Activated naive CD4-positive, alpha-beta T cell treated with Interleukin-2 at 50 U/mL for 16 hours (primary cell): ENCODE measurements around the gene KRTAP4-2.
"Not testable (repeated sequence)": the region's sequence is repeated elsewhere in the genome, so short reads cannot be mapped to it uniquely, and the experiment has no call there.

ENCODE experiments used
- DNase-seq: peaks from one replicate; pipeline ENCODE4 v3.0.0-alpha.2; 2020

KRTAP4-2 gene

GRCh38 chr17:41160190-41160589 lies 17.8 kb downstream of the KRTAP4-2 start:
- DNase-seq, result not testable (repeated sequence)

DNA sequence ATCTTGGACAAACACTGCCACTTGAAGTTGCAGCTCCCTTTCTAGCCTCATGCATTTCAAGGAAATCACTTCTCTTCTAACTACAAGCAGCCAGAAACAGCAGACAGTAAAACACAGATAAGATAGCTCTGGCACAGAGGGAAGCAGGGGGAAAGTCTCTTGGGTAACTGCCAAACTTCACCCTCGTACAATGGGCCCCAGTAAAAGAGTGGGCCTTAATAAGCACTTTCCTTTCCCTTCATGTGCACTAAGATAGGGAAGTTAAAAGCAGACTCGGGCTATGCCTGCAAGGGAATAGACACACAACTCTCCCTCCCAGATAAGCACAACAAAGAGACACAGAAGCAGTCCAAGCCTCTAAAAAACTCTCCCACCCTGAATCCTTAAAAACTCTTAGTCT lies 24.2 kb downstream of the KRTAP4-2 start:
- DNase-seq, result no peak

- no peak for DNase-seq
Observed at GRCh38 chr17:41151525-41151924, 26.5 kb downstream of the KRTAP4-2 start.

DNA sequence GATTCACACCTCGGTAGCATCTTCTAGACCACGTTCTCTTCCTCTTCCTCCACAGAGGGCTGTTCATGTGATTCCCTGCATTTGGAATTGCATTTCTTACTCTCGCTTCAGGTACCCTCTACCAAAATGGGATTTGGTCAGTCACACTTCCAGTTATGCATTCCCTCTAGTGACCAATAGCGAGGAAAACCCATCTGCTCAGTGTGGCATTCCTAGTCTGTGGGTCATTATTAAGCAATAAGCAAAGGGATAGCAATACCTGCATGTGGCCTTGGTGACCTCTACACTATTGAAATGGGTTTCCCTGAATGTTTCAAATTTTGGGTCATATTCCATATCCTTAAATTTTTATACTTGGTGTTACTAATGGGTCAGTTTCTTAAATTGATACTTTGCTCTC lies 28.0 kb downstream of the KRTAP4-2 start:
- no peak for DNase-seq

DNA sequence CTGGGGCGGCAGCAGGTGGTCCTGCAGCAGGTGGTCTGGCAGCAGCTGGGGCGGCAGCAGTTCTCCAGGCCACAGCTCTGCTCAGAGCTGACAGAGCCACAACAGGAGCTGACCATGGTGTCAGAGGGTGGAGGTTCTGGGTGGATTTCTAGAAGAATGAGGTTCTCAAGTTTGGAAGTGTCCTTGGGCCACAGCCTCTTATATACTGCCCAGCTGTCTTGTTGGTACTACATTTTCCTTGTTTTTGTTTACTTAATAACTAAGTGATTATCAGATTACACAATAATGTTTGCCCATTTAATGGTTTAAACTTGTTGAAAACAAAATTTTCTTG lies 28.4 kb downstream of the KRTAP4-2 start, which contains the start of gene KRTAP4-5:
TSS of gene KRTAP4-5 (minus strand) at position 174 of the 334 bp plus-strand sequence. CDS start at position 116, 58 bp downstream.
- DNase-seq, result no peak

- DNase-seq, result not testable (repeated sequence)
Observed at GRCh38 chr17:41148971-41149651, 28.9 kb downstream of the KRTAP4-2 start.

DNA sequence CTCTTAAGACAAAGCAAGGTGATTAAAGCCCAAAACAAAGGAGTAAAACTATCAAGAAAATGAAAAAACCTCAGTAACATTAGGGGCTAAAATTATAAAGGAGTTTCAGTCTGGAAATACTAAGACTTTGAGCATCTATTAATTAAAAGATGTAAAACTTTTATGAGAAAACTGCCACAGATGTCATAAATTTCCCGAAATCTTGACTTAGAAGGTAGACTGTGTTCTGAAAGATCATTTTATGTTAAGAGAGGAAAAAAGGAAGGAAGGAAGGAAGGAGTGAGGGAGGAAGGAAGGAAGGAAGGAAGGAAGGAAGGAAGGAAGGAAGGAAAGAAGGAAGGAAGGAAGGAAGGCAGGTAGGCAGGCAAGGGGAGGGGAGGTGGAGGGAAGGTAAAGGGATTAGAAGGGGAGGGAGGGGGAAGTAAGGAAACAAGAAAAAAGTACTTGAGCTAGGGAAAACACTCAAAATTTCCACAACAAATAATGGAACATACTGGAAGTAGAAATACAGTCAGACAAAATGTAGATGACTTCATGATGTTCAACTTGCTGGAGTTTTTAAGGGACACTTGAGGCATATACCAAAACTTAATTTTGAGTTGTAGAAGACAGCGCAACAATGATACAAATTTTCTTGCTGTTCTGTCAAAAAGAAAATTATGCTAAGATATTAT lies 30.4 kb downstream of the KRTAP4-2 start:
- no peak for DNase-seq

DNA sequence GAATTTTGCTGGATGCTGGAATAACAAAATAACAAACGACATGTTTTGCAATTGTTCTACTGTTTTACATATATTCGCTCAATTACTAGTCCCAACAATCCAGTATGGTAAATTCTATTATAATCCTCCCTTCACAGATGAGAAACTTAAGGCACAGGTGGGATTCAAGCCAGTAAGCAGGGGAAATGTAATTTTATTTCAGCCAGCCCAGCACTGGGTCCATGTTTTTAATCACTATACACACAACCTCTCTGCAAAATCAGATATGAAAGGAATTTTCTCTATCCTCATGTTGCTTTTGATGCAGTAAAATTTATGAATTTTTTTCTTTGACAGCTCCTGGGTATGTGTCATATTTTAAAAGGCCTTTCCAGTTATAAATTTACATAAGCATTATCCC lies 32.8 kb downstream of the KRTAP4-2 start:
- DNase-seq, result no peak

- DNase-seq, result no peak
Observed at GRCh38 chr17:41144846-41145245, 33.2 kb downstream of the KRTAP4-2 start.

DNA sequence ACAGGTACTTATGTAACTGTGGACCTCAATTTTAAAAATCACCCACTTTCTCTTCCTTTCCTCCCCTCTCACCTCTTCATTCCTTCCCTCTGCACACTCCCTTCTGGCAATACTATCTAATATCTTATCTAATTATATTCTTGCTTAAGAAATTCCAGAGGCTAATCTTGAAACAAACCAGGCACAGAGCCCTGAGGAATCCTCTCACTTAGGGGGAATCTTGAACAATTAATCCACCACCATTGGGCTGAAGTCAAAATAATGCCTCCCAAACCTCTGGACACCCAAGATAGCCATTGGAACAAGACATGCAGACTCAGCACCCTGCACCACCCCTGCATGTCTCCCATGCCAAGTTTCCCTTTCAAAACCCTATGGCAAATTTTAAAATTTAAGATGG lies 36.7 kb downstream of the KRTAP4-2 start:
- no peak for DNase-seq

DNA sequence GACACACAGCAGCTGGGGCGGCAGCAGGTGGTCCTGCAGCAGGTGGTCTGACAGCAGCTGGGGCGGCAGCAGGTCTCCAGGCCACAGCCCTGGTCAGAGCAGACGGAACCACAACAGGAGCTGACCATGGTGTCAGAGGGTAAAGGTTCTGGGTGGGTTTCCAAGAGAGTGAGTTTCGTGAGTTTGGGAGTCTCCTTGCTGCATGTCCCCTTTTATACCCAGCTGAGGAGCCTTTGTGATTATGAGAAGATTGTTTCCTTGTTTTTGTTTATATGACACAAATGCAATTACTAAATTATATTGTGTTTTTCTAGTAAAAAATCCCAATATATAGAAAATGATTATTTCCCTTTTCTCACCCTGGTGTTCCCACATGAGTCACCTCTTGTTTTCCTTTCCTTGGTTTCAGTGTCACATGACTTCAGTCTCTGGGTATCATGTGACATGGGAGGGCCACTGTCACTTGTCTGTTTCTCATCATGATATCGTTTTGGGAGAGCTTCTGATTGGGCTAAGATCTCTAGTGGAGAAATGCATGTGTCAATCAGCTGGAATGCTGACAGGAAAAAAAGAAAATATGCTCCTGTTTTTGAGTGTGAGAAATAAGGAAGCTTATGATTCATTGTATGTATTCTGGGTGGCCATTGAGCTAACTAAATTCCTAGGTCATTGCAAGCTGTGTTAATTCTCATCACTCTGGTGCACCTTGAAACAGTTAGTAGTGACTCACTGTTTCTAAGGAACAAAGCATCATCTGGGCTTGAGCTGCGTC lies 37.5 kb downstream of the KRTAP4-2 start, which contains the start of gene KRTAP4-6:
TSS of gene KRTAP4-6 (minus strand) at position 185 of the 772 bp plus-strand sequence. CDS start at position 128, 57 bp downstream.
- no peak for DNase-seq

DNA sequence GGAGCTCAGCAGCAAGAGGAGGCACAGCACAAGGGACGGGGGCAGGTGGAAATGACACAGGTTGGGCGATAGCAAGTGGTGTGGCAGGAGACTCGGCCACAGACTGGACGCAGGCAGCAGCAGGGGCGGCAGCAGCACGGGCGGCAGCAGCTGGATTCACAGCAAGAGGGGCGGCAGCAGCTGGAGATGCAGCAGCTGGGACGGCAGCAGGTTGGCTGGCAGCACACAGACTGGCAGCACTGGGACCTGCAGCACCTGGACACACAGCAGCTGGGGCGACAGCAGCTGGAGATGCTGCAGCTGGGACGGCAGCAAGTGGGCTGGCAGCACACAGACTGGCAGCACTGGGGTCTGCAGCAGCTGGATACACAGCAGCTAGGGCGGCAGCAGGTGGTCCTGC lies 38.2 kb downstream of the KRTAP4-2 start:
- not testable (repeated sequence) for DNase-seq

DNA sequence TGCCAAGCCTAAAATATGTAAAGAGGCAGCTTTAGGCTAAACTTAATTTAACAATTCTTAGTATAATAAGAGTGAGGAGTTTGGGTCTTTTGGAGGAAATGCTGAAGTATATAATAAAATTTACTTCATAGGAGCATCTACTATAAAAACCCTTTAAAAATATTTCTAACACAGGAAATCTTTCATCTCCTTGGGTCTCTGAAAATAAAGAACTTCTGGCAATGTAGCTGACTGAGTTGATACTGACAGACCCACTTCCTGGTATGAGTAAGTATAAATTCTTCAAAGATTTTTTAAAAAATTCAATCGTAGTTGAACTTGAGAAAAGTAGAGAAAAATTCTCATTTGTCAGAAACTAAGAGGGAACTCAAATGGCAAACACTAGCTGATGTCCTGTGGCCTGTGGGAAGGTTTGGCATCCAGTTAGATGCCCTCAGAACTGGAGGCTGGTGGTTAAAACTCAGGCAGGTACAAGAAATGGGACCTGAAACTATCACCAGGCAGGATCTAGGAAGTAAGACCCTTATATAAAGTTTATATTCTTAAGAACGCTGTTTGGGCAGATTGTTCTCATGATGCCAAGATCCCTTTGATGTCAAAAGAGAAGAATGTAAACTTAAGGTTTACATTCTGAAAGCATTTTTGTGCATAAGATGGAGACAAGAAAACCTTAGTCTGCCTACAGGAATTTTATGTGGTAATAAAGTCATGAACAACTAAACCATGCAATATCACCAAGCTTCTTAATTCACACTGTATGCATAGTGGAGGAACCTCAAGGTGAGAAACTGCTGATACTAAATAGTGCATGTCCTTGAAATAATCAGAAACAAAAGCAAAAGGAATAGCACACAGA lies 43.9 kb downstream of the KRTAP4-2 start:
- no peak for DNase-seq

GRCh38 chr17:41131979-41132378 lies 46.0 kb downstream of the KRTAP4-2 start:
- DNase-seq, result no peak
